Measurements from ENCODE around the gene PDXP.

The PDXP gene

DNA sequence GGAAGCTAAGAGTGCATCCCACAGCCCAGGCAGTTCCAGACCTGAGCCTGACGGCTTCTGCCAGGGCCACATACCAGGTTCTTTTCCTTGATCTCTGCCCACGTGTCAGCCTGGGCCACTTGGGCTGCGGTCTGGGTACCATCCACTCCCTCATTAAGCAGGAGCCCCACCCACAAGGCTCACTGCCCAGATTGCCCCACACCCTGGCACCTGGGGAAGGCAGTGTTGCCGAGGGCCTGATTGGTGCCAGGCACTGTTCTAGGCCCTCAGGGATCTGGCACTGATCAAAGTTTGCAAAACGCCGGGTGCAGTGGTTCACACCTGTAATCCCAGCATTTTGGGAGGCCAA is 34.5 kb upstream of the PDXP start:
- Histone ChIP-seq H3K4me1 (ENCODE audit: control insufficient read depth, low read length) (peaks cover 48% of the 10 kb centered on the region), H3F3A (ENCODE audit: control insufficient read depth, insufficient read depth) (0 out of 2 replicates have a peak, but pooled peaks cover 6% of the 10 kb centered on the region), H3K27ac (ENCODE audit: low read depth, low read length) (no peak overlapping the region), H3K36me3 (ENCODE audit: control insufficient read depth, low read length) (peaks cover 88% of the 10 kb centered on the region), H3K4me3 (ENCODE audit: low read length) (no peak overlapping the region), H3K79me2 (ENCODE audit: control insufficient read depth, low read length) (peaks cover 2% of the 10 kb centered on the region), H3K27me3 (ENCODE audit: control insufficient read depth, low read length) (no peaks in the 10 kb centered on the region), H3K9me3 (ENCODE audit: control insufficient read depth, insufficient read depth, low read length) (no peaks in the 10 kb centered on the region), H3K4me2 (ENCODE audit: low read length) (no peak overlapping the region), H4K20me1 (ENCODE audit: control insufficient read depth, insufficient read depth, low read depth, low read length) (no peaks in the 10 kb centered on the region), H3K9me2 (replicated peaks; ENCODE audit: control insufficient read depth, low read length) (no peaks in the 10 kb centered on the region)
- TF ChIP-seq EZH2phosphoT487 (IDR thresholded peaks at IDR 0.05; ENCODE audit: borderline replicate concordance, low read length): no peak
- TF ChIP-seq, protein P1, sequence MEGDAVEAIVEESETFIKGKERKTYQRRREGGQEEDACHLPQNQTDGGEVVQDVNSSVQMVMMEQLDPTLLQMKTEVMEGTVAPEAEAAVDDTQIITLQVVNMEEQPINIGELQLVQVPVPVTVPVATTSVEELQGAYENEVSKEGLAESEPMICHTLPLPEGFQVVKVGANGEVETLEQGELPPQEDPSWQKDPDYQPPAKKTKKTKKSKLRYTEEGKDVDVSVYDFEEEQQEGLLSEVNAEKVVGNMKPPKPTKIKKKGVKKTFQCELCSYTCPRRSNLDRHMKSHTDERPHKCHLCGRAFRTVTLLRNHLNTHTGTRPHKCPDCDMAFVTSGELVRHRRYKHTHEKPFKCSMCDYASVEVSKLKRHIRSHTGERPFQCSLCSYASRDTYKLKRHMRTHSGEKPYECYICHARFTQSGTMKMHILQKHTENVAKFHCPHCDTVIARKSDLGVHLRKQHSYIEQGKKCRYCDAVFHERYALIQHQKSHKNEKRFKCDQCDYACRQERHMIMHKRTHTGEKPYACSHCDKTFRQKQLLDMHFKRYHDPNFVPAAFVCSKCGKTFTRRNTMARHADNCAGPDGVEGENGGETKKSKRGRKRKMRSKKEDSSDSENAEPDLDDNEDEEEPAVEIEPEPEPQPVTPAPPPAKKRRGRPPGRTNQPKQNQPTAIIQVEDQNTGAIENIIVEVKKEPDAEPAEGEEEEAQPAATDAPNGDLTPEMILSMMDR (IDR thresholded peaks at IDR 0.05; ENCODE audit: low read depth, low read length, poor library complexity, severe bottlenecking): no peak

DNA sequence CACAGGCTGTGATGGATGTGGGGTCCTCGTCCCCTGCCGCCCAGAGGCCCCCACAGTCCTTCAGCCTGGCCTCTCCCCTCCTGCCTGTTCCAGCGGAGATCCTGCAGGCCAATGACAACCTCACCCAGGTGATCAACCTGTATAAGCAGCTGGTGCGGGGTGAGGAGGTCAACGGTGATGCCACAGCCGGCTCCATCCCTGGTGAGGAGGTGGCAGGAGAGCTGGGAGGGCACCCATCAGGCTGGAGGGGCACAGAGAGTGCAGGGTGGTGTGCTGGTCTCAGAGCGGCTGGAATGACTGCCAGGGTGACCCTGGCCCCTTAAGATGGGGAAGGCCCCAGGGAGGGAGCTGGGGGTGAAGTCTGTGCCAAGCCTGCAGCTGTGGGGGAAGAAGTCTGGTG is 33.6 kb upstream of the PDXP start:
- Histone ChIP-seq H3K4me3 (ENCODE audit: low read length) (no peak overlapping the region), H3K27me3 (ENCODE audit: control insufficient read depth, low read length) (no peaks in the 10 kb centered on the region), H4K20me1 (ENCODE audit: control insufficient read depth, insufficient read depth, low read depth, low read length) (no peaks in the 10 kb centered on the region), H3K4me2 (ENCODE audit: low read length) (no peak overlapping the region), H3K9me3 (ENCODE audit: control insufficient read depth, insufficient read depth, low read length) (no peaks in the 10 kb centered on the region), H3K36me3 (ENCODE audit: control insufficient read depth, low read length) (peaks cover 88% of the 10 kb centered on the region), H3K27ac (ENCODE audit: low read depth, low read length) (no peak overlapping the region), H3K79me2 (ENCODE audit: control insufficient read depth, low read length) (no peaks in the 10 kb centered on the region), H3F3A (ENCODE audit: control insufficient read depth, insufficient read depth) (0 out of 2 replicates have a peak, but pooled peaks cover 6% of the 10 kb centered on the region), H3K4me1 (ENCODE audit: control insufficient read depth, low read length) (peaks cover 41% of the 10 kb centered on the region), H3K9me2 (replicated peaks; ENCODE audit: control insufficient read depth, low read length) (no peaks in the 10 kb centered on the region)
- TF ChIP-seq EZH2phosphoT487 (IDR thresholded peaks at IDR 0.05; ENCODE audit: borderline replicate concordance, low read length): no peak
- TF ChIP-seq, protein P1 (IDR thresholded peaks at IDR 0.05; ENCODE audit: low read depth, low read length, poor library complexity, severe bottlenecking): no peak

DNA sequence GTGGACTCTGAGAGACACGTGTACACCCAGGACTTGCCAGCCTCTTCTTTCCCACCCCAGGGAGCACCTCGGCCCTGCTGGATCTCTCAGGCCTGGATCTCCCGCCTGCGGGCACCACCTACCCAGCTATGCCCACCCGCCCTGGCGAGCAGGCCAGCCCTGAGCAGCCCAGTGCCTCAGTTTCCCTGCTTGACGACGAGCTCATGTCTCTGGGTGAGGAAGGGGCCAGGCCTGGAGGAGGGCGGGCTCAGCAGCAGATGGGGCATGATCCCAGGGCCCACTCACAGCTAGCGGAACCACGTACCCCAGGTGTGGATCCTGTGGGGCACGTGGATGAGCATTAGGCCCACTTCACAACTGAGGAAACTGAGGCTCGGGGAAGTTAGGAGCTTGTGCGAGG is 32.8 kb upstream of the PDXP start:
- no peaks in the 10 kb centered on the region for H3K9me2 ChIP-seq (replicated peaks; ENCODE audit: control insufficient read depth, low read length)
- H3K27me3 ChIP-seq (ENCODE audit: control insufficient read depth, low read length): no peaks in the 10 kb centered on the region
- no peak overlapping the region for H3K4me3 ChIP-seq (ENCODE audit: low read length)
- no peak overlapping the region for H3K27ac ChIP-seq (ENCODE audit: low read depth, low read length)
- TF ChIP-seq, protein P1 (IDR thresholded peaks at IDR 0.05; ENCODE audit: low read depth, low read length, poor library complexity, severe bottlenecking): no peak
- TF ChIP-seq EZH2phosphoT487 (IDR thresholded peaks at IDR 0.05; ENCODE audit: borderline replicate concordance, low read length): no peak
- H4K20me1 ChIP-seq (ENCODE audit: control insufficient read depth, insufficient read depth, low read depth, low read length): no peaks in the 10 kb centered on the region
- H3K4me2 ChIP-seq (ENCODE audit: low read length): no peak overlapping the region
- H3F3A ChIP-seq (ENCODE audit: control insufficient read depth, insufficient read depth): 0 out of 2 replicates have a peak, but pooled peaks cover 6% of the 10 kb centered on the region
- no peaks in the 10 kb centered on the region for H3K9me3 ChIP-seq (ENCODE audit: control insufficient read depth, insufficient read depth, low read length)
- no peaks in the 10 kb centered on the region for H3K79me2 ChIP-seq (ENCODE audit: control insufficient read depth, low read length)
- H3K4me1 ChIP-seq (ENCODE audit: control insufficient read depth, low read length): peaks cover 39% of the 10 kb centered on the region
- H3K36me3 ChIP-seq (ENCODE audit: control insufficient read depth, low read length): peaks cover 82% of the 10 kb centered on the region

Data from DOHH2 (cell line).